NCI-H1417 treated with DMSO at 0.1 percent for 48 hours (cell line): ENCODE results near the gene RBM22.

Experiments
- DNase-seq: peaks from one replicate; lab custom pipeline; 2025; lab: John Stamatoyannopoulos, UW

RBM22 gene

GRCh38 chr5:150651924-150652671 is 48.8 kb downstream of the RBM22 start:
- DNase-seq, result no peak

GRCh38 chr5:150651382-150651781 is 49.5 kb downstream of the RBM22 start:
- DNase-seq, result no peak

- DNase-seq, result no peak
Measured at GRCh38 chr5:150650021-150651006, 50.5 kb downstream of the RBM22 start.

GRCh38 chr5:150649108-150650020 is 51.5 kb downstream of the RBM22 start:
- no peak for DNase-seq

- no peak for DNase-seq
Measured at GRCh38 chr5:150648294-150649107, 52.4 kb downstream of the RBM22 start.

- DNase-seq, result no peak
Measured at GRCh38 chr5:150647275-150648251, 53.3 kb downstream of the RBM22 start.

- DNase-seq, result no peak
Measured at GRCh38 chr5:150645070-150645700, 55.7 kb downstream of the RBM22 start.

- DNase-seq, result no peak
Measured at GRCh38 chr5:150644514-150644913, 56.3 kb downstream of the RBM22 start.

- DNase-seq, result no peak
Measured at GRCh38 chr5:150644058-150644457, 56.8 kb downstream of the RBM22 start.

GRCh38 chr5:150642991-150643710 is 57.7 kb downstream of the RBM22 start:
- DNase-seq, result no peak

- no peak for DNase-seq
Measured at GRCh38 chr5:150642567-150642927, 58.3 kb downstream of the RBM22 start.

- DNase-seq, result no peak
Measured at GRCh38 chr5:150641824-150642566, 58.9 kb downstream of the RBM22 start.

GRCh38 chr5:150641006-150641570 is 59.8 kb downstream of the RBM22 start:
- no peak for DNase-seq
